WTC11 (cell line): ENCODE data around the gene VAT1.

Experiments used
- CREB1 ChIP-seq: sonication (generic); formaldehyde crosslinking; IDR thresholded peaks from 2 replicates; pipeline ENCODE4 v1.8.0; 2023; ENCODE audit warnings: mild to moderate bottlenecking, missing genetic modification reagents
- ELF4 ChIP-seq: sonication (generic); formaldehyde crosslinking; IDR thresholded peaks from 2 replicates; pipeline ENCODE4 v1.8.1; 2022; ENCODE audit warnings: low read depth, mild to moderate bottlenecking, moderate library complexity, missing genetic modification reagents
- NFE2L1 ChIP-seq: sonication (generic); formaldehyde crosslinking; IDR thresholded peaks from 2 replicates; pipeline ENCODE4 v1.8.1; 2023; ENCODE audit warnings: missing genetic modification reagents
- PRRX2 ChIP-seq: fragments of 250-450 bp; sonication (Bioruptor Pico); IDR thresholded peaks from 2 replicates; pipeline ENCODE4 v1.8.0; 2021; ENCODE audit warnings: mild to moderate bottlenecking
- TF ChIP-seq, protein P1 (sequence below): fragments of 200-600 bp; IDR thresholded peaks from 2 replicates; pipeline ENCODE4 v1.8.0; 2022; ENCODE audit warnings: antibody characterized with exemption
- TF ChIP-seq, protein P2 (sequence below): sonication (generic); formaldehyde crosslinking; IDR thresholded peaks from 2 replicates; pipeline ENCODE4 v1.8.0; 2022; ENCODE audit warnings: mild to moderate bottlenecking, missing genetic modification reagents
- TF ChIP-seq, protein P3 (sequence below): sonication (generic); formaldehyde crosslinking; IDR thresholded peaks from 2 replicates; pipeline ENCODE4 v1.8.0; 2022; ENCODE audit warnings: mild to moderate bottlenecking, missing genetic modification reagents
- TF ChIP-seq, protein P4 (sequence below): sonication (generic); formaldehyde crosslinking; IDR thresholded peaks from 2 replicates; pipeline ENCODE4 v1.8.0; 2022; ENCODE audit warnings: missing genetic modification reagents

DNA sequence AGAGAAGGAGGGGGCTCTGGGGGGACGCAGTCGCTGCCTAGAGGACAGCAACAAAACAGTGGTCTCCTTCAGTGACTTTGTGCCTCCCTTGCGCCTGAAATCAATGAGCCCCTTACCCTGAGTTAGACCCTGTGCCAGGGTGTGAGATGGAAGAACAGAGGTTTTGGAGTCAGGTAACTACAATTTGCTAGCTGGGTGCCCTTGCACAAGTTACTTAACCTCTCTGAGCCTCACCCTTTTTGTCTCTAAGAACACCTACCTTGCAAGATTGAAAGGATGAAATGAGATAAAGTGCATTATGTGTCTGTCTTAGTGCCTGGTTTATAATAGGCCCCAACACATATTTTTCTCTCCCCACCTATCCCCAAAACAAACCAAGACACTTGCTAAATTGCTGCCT lies 12.7 kb upstream of the VAT1 start:
- TF ChIP-seq ELF4 (no peak), CREB1 (no peak), NFE2L1 (CRISPR knock-in tag) (no peak), PRRX2 (CRISPR knock-in tag) (no peak)
- TF ChIP-seq, protein P1, sequence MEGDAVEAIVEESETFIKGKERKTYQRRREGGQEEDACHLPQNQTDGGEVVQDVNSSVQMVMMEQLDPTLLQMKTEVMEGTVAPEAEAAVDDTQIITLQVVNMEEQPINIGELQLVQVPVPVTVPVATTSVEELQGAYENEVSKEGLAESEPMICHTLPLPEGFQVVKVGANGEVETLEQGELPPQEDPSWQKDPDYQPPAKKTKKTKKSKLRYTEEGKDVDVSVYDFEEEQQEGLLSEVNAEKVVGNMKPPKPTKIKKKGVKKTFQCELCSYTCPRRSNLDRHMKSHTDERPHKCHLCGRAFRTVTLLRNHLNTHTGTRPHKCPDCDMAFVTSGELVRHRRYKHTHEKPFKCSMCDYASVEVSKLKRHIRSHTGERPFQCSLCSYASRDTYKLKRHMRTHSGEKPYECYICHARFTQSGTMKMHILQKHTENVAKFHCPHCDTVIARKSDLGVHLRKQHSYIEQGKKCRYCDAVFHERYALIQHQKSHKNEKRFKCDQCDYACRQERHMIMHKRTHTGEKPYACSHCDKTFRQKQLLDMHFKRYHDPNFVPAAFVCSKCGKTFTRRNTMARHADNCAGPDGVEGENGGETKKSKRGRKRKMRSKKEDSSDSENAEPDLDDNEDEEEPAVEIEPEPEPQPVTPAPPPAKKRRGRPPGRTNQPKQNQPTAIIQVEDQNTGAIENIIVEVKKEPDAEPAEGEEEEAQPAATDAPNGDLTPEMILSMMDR = no peak
- TF ChIP-seq, protein P2, sequence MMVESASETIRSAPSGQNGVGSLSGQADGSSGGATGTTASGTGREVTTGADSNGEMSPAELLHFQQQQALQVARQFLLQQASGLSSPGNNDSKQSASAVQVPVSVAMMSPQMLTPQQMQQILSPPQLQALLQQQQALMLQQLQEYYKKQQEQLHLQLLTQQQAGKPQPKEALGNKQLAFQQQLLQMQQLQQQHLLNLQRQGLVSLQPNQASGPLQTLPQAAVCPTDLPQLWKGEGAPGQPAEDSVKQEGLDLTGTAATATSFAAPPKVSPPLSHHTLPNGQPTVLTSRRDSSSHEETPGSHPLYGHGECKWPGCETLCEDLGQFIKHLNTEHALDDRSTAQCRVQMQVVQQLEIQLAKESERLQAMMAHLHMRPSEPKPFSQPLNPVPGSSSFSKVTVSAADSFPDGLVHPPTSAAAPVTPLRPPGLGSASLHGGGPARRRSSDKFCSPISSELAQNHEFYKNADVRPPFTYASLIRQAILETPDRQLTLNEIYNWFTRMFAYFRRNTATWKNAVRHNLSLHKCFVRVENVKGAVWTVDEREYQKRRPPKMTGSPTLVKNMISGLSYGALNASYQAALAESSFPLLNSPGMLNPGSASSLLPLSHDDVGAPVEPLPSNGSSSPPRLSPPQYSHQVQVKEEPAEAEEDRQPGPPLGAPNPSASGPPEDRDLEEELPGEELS = no peak
- TF ChIP-seq, protein P3, sequence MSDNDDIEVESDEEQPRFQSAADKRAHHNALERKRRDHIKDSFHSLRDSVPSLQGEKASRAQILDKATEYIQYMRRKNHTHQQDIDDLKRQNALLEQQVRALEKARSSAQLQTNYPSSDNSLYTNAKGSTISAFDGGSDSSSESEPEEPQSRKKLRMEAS (CRISPR knock-in tag) = no peak
- TF ChIP-seq, protein P4, sequence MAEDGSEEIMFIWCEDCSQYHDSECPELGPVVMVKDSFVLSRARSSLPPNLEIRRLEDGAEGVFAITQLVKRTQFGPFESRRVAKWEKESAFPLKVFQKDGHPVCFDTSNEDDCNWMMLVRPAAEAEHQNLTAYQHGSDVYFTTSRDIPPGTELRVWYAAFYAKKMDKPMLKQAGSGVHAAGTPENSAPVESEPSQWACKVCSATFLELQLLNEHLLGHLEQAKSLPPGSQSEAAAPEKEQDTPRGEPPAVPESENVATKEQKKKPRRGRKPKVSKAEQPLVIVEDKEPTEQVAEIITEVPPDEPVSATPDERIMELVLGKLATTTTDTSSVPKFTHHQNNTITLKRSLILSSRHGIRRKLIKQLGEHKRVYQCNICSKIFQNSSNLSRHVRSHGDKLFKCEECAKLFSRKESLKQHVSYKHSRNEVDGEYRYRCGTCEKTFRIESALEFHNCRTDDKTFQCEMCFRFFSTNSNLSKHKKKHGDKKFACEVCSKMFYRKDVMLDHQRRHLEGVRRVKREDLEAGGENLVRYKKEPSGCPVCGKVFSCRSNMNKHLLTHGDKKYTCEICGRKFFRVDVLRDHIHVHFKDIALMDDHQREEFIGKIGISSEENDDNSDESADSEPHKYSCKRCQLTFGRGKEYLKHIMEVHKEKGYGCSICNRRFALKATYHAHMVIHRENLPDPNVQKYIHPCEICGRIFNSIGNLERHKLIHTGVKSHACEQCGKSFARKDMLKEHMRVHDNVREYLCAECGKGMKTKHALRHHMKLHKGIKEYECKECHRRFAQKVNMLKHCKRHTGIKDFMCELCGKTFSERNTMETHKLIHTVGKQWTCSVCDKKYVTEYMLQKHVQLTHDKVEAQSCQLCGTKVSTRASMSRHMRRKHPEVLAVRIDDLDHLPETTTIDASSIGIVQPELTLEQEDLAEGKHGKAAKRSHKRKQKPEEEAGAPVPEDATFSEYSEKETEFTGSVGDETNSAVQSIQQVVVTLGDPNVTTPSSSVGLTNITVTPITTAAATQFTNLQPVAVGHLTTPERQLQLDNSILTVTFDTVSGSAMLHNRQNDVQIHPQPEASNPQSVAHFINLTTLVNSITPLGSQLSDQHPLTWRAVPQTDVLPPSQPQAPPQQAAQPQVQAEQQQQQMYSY (CRISPR knock-in tag) = no peak
